ENCODE data around the gene EXOC3L4.

The EXOC3L4 gene

DNA sequence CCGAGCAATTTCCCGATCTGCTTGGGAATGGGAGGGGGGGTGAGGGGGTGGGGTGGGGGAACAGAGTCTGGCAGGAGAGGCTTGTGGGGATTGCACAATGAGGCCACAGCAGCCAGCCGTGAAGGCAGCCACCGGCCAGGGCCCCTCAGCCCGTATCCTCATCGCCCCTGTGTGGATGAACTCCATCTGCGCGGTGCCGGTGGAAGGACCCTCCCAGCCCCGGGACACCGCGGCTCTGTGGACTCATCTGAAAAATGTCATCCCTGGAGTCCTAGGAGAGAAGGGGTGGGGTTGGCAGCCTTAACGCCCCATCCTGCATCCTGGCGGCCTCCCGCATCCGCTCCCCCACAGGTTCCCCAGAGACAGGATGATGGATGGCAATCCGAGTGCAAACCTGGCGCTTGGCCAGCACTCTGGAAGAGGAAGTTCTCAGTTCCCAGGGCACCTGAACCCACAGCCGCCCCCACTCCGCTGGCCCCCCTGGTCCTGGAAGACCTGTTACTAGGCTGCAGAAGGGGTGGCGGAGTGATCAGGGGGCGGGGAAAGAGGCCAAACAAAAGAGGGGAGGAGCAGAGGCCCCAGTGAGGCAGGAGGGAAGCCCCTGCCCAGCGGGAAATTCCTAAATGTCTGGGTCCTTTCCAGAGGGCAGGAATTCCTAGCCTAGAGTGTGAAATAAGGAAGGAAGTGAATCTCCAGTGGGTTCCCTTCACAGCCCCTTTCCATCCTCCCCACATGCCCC, 27.5 kb downstream of the EXOC3L4 start:
- DNase-seq (ENCODE audit: low spot score), result peak; percentile 85

- DNase-seq (ENCODE audit: low spot score), result peak; percentile 50
Measured at GRCh38 chr14:103122585-103122946, 28.0 kb downstream of the EXOC3L4 start.

DNA sequence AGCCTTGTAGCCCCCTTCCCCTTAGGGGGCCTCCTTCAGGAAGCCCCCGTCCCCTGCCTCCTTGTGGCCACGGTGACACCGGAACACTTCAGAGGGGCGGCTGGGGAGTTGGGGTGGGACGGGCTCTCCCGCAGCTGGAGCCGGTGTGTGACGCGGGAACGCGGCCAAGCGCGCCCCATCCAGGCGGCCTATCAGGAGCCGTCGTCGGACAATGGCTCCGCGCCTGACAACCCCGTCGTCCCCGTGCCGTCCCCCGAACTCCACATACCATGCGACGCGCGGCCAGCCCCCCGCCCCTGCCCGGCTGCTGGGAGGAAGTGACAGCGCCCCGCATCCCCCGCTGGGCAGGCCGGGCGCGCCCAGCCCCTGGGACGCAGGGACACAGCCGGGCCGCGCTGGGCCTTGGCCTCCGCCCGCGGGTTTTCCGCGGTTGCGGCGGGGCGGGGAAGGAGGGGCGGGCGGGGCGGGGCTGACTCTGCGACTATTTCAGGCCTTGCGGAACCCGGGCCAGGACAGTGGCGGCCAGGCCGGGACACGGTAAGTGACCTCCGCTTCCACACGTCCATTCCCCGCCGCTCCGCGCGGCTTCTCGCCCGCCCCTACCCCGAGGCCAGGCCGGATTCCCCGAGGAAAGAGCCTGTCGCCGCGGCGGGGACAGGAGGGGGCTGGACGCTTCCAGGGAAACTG, 28.6 kb downstream of the EXOC3L4 start, which contains the start of gene TNFAIP2:
Gene TNFAIP2 (plus strand): TSS at position 515 of the 687 bp plus-strand sequence. CDS start 2,997 bp downstream, outside the sequence.
- DNase-seq (ENCODE audit: low spot score), result no peak

GRCh38 chr14:103123634-103124500, 29.3 kb downstream of the EXOC3L4 start:
- peak; percentile 76 for DNase-seq (ENCODE audit: low spot score)

DNA sequence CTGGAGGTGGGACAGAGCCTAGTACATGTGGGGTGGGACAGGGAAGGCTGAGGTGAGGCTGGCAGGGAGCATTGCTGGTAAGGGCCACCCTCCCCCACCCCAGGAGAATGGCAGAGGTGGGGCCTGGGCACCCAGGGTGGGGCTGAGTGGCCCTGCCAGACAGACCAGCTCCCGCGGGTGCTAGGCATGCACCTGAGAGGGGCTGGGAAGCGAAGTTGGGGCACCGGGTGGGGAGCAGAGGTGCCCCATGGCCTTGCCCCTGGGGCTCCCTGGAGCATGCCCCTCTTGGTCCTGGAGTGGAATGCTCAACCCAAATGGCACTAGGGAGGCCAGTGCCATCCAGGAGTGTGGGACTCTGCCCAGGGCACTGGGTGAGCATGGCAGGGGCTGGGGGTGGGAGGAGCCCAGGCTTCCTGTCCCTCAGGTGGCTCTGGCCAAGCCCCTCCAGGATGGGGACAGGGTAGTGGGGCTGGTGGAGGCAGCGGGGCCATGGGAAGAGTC, 30.0 kb downstream of the EXOC3L4 start:
- DNase-seq (ENCODE audit: low spot score), result no peak

- no peak for DNase-seq (ENCODE audit: low spot score)
Measured at GRCh38 chr14:103125098-103126070, 30.9 kb downstream of the EXOC3L4 start.

DNA sequence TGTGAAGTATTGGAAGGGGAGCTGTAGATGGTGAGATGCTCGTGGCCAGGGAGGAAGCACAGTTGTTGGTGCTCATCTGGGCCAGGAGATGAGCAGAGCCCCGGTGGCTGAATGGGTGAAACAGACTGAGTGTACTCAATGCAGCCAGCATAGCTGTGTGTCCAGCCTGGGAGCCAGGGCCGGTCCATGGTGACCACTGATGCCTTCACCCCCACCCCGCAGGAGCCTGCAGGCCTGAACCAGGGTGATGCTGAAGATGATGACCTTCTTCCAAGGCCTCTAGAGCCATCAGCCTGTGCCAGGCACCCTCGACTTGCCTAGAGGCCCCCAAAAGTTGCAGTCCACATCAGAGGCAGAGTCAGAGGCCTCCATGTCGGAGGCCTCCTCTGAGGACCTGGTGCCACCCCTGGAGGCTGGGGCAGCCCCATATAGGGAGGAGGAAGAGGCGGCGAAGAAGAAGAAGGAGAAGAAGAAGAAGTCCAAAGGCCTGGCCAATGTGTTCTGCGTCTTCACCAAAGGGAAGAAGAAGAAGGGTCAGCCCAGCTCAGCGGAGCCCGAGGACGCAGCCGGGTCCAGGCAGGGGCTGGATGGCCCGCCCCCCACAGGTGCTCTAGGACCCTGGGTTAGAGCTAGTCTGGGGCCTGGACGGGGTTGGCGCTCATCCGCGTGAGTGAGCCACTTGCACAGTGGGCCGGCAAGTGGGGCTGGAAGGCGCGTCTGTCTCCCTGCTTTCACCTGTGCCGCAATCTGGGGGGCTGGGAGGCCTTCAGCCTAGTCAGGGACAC, 31.8 kb downstream of the EXOC3L4 start:
- DNase-seq (ENCODE audit: low spot score), result no peak

GRCh38 chr14:103126873-103127304, 32.4 kb downstream of the EXOC3L4 start:
- no peak for DNase-seq (ENCODE audit: low spot score)

GRCh38 chr14:103127356-103127755, 32.8 kb downstream of the EXOC3L4 start:
- DNase-seq (ENCODE audit: low spot score), result no peak

DNA sequence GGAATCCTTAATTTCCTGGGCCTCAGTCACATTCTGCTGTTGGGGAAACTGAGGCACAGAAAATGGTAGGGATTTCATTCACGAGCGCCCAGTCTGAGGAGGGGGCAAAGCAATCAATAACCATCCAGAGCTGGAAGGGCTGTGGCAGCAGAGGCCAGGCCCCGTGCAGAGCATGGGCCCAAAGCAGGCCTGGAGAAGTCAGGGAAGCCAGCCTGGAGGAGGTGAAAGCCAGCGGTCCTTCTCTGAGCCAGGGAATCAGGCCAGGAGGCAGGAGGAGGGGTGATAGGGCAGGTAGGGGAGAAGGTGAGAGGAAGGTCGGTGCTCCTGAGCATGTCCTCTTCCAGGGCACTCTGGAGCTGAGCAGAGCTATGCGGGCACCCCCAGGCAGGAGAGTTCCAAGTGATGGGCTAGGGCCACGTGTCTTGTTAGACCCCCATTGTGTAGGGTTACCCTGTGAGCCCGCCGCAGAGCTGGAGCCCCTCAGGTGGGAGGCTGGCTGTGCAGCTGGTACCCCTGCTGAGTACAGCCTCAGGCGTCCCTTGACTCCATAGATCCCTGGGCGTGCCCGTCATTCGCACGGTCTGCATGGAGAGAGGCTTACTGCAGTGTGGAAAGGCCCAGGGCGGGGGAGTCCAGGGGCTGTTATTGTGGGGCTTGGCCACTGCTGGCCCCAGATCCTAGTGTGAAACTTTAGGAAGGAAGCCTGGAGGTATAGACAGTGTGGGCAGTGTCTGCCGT, 33.5 kb downstream of the EXOC3L4 start:
- DNase-seq (ENCODE audit: low spot score), result no peak

DNA sequence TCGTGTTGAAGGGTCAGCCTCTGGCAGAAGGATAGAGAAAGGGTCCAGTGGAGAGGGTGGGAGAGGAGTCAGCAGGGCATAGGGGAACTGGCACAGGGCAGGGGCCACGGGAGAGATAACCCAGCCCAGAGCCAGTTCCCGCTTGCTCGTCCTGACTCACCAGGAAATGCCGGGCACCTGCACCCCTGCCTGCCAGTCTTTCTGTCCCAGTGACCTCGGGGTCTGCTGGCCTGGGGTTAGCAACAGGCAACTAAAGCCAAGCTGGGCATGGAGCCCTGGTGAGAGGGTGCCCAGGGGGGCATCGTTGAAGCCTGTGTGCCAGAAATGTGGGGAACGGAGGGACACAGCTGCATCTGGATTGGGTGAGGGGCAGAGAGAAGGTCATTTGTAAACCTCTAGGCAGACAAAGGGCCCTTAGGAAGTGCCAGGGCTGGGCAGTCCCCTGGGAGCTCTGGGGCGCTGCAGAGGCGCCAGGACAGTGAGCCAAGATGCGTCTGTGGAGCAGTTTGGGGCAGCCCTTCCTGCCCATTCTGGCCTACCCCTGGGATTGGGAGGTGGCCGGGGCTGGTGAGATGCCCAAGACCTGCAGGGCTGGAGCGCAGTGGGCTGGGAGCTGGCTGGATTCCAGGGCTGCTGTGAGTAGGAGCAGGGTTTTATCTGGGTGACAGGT, 34.2 kb downstream of the EXOC3L4 start:
- DNase-seq (ENCODE audit: low spot score), result no peak

- no peak for DNase-seq (ENCODE audit: low spot score)
Measured at GRCh38 chr14:103129301-103130016, 34.9 kb downstream of the EXOC3L4 start.

DNA sequence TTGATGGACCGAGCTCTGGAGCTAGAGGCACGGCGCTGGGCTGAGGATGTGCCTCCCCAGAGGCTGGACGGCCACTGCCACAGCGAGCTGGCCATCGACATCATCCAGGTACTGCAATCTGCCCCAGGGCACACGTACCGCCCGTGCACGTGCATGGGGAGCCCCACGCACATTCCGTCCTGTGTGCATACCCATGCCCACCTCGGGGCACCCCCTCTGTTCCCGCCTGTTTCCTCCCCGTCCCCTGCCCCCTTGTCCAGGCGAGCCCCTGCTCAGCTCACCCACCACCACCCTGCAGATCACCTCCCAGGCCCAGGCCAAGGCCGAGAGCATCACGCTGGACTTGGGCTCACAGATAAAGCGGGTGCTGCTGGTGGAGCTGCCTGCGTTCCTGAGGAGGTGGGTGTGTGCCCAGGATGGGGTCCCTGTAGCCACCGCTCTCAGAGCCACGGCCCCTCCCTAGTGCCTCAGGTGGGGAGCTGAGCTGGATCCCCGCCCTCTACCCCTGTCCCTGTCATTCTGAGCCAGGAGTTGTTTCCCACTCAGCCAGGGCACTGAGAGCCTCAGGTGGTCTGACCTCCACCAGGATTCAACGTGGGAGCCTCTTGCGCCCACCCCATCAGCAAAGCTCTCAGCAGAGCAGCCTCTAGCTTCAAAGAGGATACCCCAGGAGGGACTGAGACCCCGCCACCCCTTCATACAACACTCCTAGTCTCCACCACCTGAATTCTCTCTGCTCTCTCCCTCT, 35.7 kb downstream of the EXOC3L4 start:
- no peak for DNase-seq (ENCODE audit: low spot score)

DNA sequence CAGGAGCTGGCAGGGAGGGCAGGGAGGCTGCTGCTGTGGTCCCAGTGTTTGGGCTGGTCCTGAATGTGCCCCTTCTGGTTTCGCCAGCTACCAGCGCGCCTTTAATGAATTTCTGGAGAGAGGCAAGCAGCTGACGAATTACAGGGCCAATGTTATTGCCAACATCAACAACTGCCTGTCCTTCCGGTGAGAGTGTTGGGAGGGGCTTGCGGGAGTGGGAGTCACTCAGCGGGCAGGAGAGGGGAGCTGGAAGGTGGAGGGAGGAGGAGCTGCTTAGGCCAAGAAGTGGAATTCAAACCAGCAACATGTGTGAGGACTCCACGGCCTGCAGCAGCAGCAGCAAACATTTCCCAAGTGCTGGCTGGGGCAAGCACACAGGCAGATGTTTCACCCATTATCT, 36.4 kb downstream of the EXOC3L4 start:
- no peak for DNase-seq (ENCODE audit: low spot score)

- DNase-seq (ENCODE audit: low spot score), result no peak
Measured at GRCh38 chr14:103131580-103131979, 37.1 kb downstream of the EXOC3L4 start.

GRCh38 chr14:103132381-103133209, 38.1 kb downstream of the EXOC3L4 start:
- no peak for DNase-seq (ENCODE audit: low spot score)
